ENCODE results near the gene SLC6A3.
A peak's percentile ranks its signal among the peaks of the same experiment; 100 is the strongest.

- TF ChIP-seq CTCF (conservative IDR thresholded peaks at IDR 0.05; ENCODE audit: low read length) (peak; percentile 52), EZH2phosphoT487 (IDR thresholded peaks at IDR 0.05; ENCODE audit: borderline replicate concordance, low read depth, low read length) (no peak)
These were observed 65.0 kb downstream of the SLC6A3 start for GRCh38 chr5:1380011-1380817.

Measured in OCI-LY7 (cell line).